NK-92 (cell line): ENCODE measurements around the gene KAZN.

Source experiments
- DNase-seq: peaks from one replicate; lab custom pipeline; 2025; ENCODE audit not compliant: unreplicated experiment; lab: John Stamatoyannopoulos, UW

The KAZN gene

DNA sequence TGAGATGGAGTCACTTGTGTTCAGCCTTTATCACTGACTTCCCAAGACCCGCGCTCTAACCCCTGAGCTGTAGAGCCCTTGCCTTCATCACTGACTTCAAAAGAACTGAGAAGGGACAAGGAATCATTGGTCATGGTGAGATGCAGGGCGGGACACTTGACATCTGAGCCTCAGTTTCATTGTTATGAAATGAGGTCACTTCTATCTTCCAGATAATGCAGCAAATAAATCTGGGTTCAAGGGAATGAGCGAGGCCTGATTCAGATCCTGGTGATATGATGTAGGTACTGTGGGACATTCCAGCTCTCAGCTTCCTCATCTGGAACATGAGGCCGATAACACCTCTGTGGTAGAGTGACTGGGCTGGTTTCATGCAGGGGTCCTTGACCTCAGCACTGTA lies 13.8 kb downstream of the KAZN start:
- DNase-seq = no peak

DNA sequence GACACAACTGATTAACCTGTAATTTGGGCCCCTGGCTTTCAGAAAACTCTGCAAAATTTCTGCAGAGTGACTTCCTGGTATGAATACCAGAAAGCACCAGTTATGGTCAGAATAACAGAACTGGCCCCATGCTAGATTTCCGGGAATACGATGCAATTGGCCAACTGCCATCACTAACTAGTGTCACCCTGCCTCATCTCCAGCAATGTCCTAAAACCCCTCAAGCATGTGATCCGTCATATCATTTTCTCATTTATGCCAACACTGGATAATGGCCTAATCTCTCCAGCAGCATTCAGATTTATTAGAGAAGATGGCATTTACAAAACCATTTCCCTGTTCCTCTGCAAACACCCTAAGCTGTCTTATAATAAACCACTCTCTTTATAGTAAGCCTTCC lies 15.4 kb downstream of the KAZN start:
- no peak for DNase-seq

DNA sequence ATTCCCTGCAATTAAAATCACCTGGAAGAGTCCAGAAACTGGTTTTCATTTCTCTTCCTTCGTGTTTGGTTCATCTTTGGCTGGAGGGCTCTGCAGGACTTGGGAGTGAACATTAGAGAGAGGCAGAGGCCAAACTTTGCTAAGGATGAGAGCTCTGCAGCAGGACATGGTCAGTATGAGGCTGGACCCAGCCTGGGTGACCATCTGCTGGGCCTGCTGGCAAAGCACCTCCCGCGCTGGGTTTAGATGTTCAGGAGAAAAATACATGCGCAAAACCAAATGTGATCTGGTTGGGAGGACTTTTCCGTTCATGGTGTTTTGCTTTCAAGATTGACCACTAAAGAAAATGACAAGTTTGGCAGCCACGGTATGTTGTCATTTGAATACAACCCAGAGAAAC lies 15.9 kb downstream of the KAZN start:
- no peak for DNase-seq

DNA sequence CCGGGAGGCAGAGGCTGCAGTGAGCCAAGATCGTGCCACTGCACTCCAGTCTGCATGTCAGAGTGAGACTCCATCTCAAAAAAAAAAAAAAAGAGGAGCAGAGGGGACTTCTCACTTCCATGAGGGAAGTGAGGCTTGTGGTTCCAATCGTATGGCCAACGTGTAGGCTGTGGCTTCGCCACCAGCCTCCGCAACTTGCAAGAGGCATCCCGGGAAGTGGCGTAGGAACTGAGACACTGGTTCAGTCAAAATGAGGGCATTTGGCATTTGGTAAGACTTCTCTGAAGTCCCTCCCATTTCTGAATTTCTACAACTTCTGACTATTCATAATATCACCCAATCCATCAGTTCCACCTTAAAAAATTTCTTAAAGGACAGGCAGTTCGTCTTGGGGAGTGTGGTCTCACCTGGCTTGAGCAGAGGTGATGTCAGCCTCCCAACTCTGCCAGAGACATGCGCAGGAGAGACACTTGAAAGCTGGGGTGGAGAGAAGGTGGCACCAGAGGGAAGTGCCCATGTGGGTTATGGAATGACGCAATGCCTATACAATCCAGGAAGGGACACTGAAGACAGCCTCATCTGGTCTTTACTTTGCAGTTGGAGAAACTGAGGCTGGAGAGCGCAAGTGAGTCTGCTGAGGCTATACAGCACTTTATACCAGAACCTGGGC lies 17.2 kb downstream of the KAZN start:
- no peak for DNase-seq

DNA sequence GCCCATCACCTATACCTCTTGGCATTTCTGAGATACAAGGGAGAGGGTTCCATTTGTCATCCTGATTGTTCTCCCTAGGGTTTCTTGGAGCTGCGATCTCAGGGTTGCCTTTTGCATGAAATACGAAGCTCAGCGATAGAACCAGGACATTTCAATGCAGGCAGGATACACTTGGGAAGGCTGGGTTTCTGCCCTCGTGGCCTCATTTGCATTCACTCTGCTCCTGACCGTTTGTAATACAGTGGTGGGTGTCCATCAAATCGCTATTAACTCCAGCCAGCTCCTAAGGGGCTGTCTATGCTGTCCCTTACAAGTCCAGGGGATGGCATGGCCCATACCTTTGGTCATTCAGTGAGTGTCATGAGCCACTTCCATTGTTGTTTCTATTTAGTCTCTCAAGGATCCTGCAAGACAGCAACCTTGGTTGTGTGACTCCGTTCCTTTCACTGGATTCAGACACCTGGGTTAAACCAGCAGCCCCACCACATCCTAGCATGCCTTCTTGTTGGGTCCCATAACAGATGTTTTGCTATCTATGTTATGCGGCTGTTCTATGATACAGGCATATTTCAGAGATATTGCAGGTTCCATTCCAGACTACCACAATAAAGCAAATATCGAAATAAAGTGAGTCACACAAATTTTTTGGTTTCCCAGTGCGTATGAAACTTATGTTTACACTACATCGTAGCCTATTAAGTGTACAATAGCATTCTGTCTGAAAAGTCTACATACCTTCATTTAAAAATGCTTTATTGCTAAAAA lies 18.3 kb downstream of the KAZN start:
- no peak for DNase-seq

DNA sequence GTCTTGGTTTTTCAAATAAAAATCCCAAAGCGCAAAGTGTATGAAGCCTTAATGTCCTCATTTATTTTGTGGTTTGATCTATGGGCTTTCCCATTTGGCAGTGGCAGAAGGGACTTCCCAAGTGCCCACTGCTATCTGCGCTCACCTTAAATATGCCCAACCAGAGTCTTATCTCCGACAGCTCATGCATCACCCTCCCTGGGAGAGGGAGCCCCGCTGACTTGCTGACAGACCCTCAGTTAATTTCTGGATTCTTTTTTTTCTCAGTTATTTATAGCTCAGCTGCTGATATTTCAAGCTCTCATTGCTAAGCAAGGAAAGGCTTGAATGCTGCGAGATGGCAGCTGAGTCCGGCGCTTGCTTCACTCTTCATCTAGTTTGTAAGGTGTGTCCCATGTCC lies 19.3 kb downstream of the KAZN start:
- DNase-seq = no peak

DNA sequence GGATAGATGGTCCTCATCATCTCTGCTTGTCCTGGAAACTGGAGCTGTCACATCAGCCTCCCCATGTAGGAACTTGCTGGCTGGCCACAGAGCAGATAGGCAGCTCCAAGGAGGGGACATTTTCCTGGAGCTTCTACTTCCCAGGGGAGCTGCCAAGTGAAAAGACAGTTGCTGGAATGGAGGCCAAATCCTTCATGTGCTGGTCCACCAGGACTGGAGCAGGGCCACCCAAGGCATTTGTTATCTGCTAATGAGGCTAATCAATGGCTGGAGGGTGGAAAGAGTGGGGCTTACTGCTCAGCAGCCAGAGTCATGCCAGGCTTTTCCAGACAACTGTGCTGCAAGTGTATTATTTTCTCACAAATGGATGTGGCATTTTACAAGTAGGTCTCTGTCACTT lies 22.5 kb downstream of the KAZN start:
- no peak for DNase-seq

DNA sequence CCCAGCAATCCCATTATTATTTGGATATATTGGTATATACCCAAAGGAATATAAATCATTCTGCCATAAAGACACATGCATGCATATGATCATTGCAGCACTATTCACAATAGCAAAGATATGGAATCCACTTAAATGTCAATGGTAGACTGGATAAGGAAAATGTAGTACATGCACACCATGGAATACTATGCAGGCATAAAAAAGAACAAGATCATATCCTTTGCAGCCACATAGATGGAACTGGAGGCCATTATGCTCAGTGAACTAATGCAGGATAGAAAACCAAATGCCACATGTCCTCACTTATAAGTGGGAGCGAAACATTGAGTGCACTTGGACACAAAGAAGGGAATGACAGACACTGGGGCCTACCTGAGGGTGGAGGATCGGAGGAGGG lies 24.6 kb downstream of the KAZN start:
- no peak for DNase-seq

DNA sequence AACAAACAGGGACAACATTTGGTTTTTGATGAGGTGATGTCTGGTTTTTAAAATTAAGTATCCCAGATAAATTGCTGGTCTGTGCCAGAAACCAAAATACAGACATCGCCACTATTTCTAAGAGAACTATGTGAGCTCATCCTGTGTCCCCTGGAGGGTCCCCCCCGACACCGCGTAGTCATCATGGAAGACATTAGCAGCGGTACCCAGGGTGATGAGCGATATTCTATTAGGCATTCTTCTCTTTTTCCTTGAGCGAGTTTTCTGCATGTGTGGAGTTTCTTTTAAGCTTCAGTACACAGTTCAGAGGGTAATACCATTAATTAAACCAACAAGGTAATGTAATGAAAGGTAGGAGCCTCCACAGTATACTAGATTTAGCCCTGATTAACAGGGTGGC lies 26.5 kb downstream of the KAZN start:
- no peak for DNase-seq

DNA sequence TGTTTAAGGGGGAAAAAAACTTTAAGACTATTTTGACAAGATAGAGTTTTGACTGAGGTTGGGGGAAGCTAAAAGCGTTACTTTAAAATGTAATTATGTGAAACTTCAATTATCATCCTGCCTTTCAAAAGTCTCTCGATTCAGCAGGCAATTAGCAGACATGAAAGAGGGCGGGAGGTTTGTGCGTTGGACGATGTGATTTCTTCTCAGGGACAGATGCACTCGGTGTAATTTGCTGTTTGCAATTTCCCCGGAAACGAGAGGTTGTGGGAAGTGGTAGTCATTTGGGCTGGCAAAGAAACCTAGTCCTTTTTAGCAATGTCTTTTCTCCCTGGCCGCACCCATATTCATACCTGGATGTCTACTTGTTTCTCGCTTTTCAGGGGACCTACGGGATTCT lies 27.1 kb downstream of the KAZN start:
- no peak for DNase-seq

DNA sequence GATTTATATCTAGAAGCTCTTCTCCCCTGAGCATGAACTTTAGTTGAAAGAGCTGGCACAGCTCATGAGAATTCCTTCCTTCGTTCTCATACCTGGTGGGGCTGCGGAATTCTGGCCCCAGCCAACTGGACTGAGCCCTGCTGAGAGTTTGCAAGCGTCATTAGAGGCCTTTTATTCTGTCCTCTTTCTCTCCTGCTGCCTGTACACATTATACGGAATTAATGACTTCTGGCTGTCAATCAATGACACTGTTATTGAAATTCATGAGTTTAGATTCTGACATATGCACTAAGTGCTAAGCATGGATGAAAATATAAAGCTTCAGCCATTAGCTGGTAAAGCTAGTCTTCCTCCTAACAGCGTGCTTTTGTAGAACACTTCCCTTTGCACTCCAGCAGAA lies 27.5 kb downstream of the KAZN start:
- DNase-seq = no peak

DNA sequence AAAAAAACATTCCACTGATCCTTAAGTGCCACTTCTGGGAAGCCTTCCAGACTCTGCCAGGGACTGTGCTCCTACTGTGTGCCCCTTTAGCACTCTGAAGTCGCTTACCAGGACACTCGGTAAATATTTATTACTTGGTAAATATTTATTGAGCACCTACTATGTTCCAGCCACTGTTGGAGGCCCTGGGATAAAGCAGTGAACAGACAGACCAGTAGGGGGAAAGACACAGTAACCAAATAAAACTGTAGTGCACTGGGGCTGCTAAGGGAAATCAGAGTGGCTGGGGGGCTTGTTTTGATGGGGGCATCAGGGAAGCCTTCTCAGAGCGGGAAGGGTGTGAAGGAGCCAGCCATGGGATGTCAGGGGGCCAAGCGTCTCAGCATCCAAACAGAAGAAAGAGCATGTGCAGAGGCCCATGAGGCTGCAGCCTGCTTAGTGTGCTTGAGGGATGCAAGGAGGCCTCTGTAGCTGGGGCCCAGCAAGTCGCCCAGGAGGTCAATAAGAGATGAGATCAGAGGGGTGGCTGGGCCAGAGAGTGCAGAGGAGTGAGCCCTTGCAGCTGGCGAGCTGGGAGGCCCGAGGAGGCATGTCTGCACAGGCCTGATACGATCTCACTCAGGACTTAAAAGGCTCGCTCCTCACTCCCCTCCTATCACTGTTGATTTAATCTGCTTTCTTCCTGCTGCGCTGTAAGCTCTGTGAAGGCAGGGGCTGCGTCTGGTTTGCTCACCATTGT lies 28.6 kb downstream of the KAZN start:
- DNase-seq = no peak

DNA sequence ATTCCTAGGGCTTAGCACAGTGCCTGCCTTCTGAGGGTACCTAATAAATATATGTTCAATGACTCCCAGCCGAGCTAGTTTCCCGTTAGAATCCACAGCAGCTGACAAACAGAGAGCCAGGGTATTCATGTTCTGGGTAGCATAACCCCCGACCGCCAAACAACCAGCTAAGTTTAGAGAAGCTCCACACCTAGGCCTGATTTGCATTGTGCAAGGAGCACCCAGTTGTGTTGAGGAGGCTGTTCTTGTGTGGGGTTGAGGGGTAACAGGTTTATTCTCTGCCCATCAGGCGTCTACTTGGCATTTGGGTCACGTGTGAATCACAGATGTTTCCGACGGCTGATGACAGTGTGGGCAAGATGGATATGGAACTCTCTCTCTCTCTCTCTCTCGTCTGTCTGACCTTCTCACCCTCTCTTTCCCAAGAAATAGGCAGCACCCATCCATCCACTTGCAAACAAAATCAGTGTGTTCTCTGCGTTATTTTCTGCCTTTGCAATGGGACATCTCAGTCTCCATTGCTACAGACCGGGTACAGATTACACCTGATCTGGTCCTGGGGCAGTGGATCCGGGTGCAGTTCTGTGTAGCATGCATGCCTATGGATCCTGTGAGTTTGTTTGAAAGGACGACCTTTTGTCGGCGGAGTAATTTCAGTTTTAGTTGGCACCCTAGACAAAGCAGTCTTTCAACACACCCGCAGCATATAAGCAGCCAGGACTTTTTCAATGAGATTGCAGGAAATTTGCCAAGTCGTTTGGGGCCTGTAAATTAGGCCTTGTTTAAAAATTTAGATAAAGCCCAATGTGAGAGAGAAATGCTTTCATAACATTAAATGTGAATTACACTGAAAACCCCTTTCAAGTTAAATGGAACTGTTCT lies 29.4 kb downstream of the KAZN start:
- no peak for DNase-seq

DNA sequence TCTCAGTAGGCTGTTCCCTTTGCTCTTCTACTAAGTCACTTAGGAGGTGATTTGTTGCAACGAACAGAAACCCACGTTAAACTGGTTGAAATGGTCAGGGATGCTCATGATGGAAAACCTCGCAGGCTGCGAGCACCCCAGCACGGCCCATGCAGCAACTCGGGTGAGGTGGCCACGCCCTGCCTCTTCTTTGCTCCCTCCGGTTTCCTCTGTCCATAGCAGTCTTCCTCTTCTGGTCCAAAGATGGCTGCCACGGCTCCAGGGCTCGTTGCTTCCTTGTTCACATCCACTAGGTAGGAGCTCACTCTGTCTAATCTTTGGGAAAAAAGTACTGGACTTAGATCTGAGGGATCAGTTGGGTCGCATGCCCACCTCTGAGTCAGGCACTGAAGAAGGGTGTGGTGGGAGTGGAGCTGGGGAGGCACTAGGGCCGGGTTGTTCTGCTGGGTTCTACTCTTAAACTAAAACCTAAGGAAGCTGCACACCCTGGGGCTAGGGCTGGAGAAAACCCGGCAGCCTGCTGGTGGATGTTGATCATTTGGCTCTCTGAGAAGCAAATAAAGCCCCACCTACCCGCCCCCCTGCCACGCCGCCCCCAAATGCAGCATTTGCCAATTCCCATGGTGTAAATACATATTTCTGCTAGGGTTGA lies 31.0 kb downstream of the KAZN start:
- no peak for DNase-seq

DNA sequence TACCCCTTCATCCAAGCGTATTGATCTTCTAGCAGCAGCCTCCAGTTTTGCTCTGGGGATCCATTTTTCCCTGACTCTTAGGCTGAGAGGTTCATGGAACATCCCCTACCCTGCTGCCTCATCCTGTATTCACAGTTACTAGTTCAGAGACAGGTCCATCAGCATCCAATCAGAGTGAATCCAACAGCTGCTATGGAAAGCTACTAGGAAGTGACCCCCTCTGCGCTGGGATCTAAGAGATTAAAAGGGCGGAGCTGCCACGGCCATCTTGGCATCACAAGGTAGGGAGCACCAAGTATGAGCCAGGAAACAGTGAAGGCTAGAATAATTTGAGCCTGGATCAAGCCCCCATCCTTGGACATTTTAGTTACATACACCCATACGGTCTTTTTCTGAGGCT lies 32.5 kb downstream of the KAZN start:
- DNase-seq = no peak

DNA sequence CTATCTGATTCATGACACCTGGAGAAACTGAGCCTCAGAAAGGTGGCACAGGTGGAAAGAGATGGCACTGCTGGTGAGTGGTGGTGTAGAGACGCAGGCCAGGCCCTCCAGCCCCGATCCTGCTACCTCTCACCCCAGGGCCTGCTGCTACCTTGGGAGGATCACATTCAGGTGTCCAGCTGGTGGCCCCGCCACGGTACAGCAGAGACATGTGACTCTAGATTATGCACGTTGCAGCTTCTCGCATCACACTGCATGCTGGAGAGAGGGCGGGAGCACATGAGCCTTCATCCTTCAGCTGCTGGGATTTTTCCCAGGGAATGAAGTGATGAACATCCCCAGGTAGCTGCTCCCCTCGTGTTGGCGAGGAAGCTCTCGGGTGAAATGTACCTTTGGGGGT lies 32.9 kb downstream of the KAZN start:
- DNase-seq = no peak

DNA sequence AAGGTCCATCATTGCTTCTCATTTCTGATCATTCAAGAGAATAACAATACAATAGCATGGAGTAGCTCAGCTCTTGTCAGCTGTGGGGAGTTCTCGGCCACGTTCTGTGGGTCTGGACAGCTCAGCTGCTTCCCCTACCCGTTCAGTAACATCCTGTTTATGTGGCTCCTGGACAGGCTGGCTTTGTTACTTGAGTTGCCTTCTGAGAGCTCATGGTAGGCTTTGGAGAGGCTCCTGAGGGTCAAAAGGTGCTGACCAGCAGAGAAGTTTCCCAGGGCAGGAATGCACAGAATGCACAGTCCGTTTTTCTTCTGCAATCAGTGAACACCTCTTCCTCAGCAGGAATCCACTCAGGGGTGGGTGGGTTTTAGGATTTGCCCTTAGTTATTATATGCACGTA lies 36.0 kb downstream of the KAZN start:
- no peak for DNase-seq

DNA sequence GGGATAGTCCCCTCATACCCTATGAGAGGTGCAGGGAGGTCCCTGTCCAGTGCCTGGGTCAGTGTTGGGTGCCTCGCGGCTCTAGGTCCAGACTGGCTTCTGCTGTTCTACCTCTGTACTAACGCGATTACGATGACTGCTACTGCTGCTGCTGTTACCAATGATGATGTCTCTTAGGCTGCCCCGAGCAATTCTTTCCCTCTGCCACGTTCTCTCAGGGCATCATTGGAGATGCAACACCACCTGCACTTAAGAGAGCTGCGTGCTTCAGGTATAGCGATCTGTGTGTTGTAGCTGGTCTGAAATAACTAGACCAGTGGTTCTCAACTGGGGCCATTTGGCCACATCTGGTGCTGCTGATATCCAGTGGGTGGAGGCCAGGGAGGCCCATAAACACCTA lies 36.9 kb downstream of the KAZN start:
- DNase-seq = no peak

DNA sequence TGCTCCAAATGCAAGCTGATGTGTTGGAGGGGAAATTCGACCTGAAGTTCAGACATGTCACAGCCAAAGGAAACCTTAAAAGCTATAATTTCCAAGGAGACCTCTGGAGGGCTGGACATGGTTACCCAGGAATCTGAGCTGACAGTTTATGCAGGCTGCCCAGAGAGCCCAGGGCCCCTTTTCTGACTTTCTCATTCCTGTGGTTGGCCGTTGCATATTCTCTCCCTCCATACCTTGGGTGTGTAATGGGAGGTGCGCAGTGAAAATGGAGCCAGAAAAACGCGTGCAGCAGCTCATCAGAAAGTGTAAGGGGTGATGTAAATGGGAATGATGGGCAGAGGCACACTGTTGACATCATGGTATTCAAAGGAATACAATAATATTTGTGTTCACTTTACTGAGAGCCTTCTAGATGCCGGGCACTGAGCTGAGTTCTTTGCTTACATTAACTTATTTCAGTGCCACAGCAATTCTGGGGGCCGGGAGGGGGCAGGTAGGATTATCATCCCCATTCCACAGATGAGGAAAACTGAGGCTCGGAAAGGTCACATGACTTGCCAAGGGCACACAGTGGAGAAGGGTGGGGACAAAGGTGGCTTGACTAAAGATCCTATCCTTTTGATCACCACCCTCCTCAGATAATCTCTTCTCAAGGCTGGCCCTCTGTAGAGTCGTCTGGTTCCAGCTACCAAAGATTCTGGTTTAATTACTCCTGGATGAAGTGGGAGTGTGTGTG lies 38.6 kb downstream of the KAZN start:
- no peak for DNase-seq
